Mucosa of descending colon (tissue), 3 donors: ENCODE data around the gene ATG9A. TPM values are rescaled to one million over a fixed set of nuclear protein-coding genes. Genes with fewer than 3 reads are reported as not detected.

Source experiments
- ATAC-seq: fragments of 200-7000 bp; cut with Tn5 transposase; one replicate; pipeline ENCODE4 v1.9.1; 2020; ENCODE audit warnings: mild to moderate bottlenecking, moderate library complexity
- DNase-seq, 3 donors: peaks; one replicate each; pipeline ENCODE4 v3.0.0-alpha.2; 2020
- H3K36me3 ChIP-seq: fragments of 200-600 bp; one replicate; pipeline ENCODE4 v1.8.0; 2021; ENCODE audit warnings: low read depth, mild to moderate bottlenecking
- H3K4me1 ChIP-seq: fragments of 200-600 bp; one replicate; pipeline ENCODE4 v1.8.0; 2021; ENCODE audit warnings: low read depth, mild to moderate bottlenecking
- H3K4me3 ChIP-seq: fragments of 200-600 bp; one replicate; pipeline ENCODE4 v1.8.0; 2021; ENCODE audit warnings: mild to moderate bottlenecking
- H3K9me3 ChIP-seq: fragments of 200-600 bp; one replicate; pipeline ENCODE4 v1.8.0; 2021; ENCODE audit warnings: mild to moderate bottlenecking
- CTCF ChIP-seq: fragments of 200-600 bp; IDR thresholded peaks from one replicate; pipeline ENCODE4 v1.8.0; 2022; ENCODE audit warnings: antibody characterized with exemption, mild to moderate bottlenecking
- intact Hi-C, 2 donors: fragments of 100-400 bp; cut with DNase I in 1 of 2; cut with micrococcal nuclease in 1 of 2; formaldehyde crosslinking; loops; one replicate each; pipeline versions ENCODE4 v1.11.0 to v1.11.1; 2022; cut with DNase I, micrococcal nuclease
- total RNA-seq, 3 donors: library from RNA; stranded (reverse); fragmentation: NEBNext Ultra II Directional in 2 of 3; extraction: Animal tissue kit (Norgen Biotek cat#: 25700) in 2 of 3; gene quantifications; one replicate each; pipeline versions ENCODE4 v1.2.1 to v1.2.4, GENCODE V29; 2021 to 2023
- donor health status: DM: no; HTN: no; CAD: no; lungs with moderate emphysema.
- donor health status: DM: no; HTN: no; CAD: no.
- donor health status: DM: no; HTN: yes; CAD: no.

ATG9A gene
- total RNA-seq, 3 donors from 2014 or later, result 51.9 to 74.3 (median 63.4) TPM

GRCh38 chr2:219273937-219274336, 44.5 kb upstream of the ATG9A start:
- H3K9me3 ChIP-seq, result no peaks in the 10 kb centered on the region
- ATAC-seq, result no peak

GRCh38 chr2:219272995-219273394, 43.6 kb upstream of the ATG9A start:
- Histone ChIP-seq H3K9me3 (no peaks in the 10 kb centered on the region), H3K4me1 (peaks cover 3% of the 10 kb centered on the region), H3K4me3 (no peak overlapping the region), H3K36me3 (no peaks in the 10 kb centered on the region)
- DNase-seq, result no peak
- TF ChIP-seq CTCF, result no peak
- no peak for ATAC-seq
- intact Hi-C loops, result no loop called here

More at GRCh38 chr2:219273937-219274336, 44.5 kb upstream of the ATG9A start:
- DNase-seq, result no peak
- peaks cover 13% of the 10 kb centered on the region for H3K4me1 ChIP-seq
- H3K36me3 ChIP-seq, result peaks cover 1% of the 10 kb centered on the region
- H3K4me3 ChIP-seq, result no peak overlapping the region
- no peak for TF ChIP-seq CTCF
- intact Hi-C loops, result no loop called here

GRCh38 chr2:219272356-219272755, 42.9 kb upstream of the ATG9A start:
- ATAC-seq (no peak), DNase-seq (no peak)
- intact Hi-C loops, result no loop called here
- no peak for TF ChIP-seq CTCF
- Histone ChIP-seq H3K4me1 (no peaks in the 10 kb centered on the region), H3K9me3 (no peaks in the 10 kb centered on the region), H3K4me3 (no peak overlapping the region), H3K36me3 (no peaks in the 10 kb centered on the region)

GRCh38 chr2:219271021-219271420, 41.6 kb upstream of the ATG9A start:
- Histone ChIP-seq H3K4me3 (no peak overlapping the region), H3K36me3 (no peaks in the 10 kb centered on the region), H3K9me3 (no peaks in the 10 kb centered on the region), H3K4me1 (no peaks in the 10 kb centered on the region)
- intact Hi-C loops, result no loop called here
- ATAC-seq, result no peak
- TF ChIP-seq CTCF, result no peak
- DNase-seq, result no peak

GRCh38 chr2:219270055-219270372, 40.6 kb upstream of the ATG9A start:
- H3K4me3 ChIP-seq, result no peak overlapping the region
- intact Hi-C loops, result no loop called here
- TF ChIP-seq CTCF, result no peak
- no peak for DNase-seq
- H3K4me1 ChIP-seq, result no peaks in the 10 kb centered on the region
- H3K9me3 ChIP-seq, result no peaks in the 10 kb centered on the region
- H3K36me3 ChIP-seq, result no peaks in the 10 kb centered on the region
- no peak for ATAC-seq

- H3K36me3 ChIP-seq, result no peaks in the 10 kb centered on the region
- H3K4me3 ChIP-seq, result no peak overlapping the region
- intact Hi-C loops, result no loop called here
- DNase-seq, result peak in 2 of 3 donors; percentile 73 to 85
- TF ChIP-seq CTCF, result no peak
- H3K4me1 ChIP-seq, result no peaks in the 10 kb centered on the region
- no peaks in the 10 kb centered on the region for H3K9me3 ChIP-seq
- ATAC-seq, result peak; percentile 92
These were observed 40.1 kb upstream of the ATG9A start for GRCh38 chr2:219269362-219270054.
